ENCODE results near the gene E2F6. TPM values are rescaled to one million over a fixed set of nuclear protein-coding genes. Genes with fewer than 3 reads are reported as not detected.

Gene E2F6
- total and polyA plus RNA-seq, 2 experiments from 2014 or later, result 11.5 to 15.3 TPM

- Histone ChIP-seq H3K4me2 (ENCODE audit: unreplicated experiment) (peak overlapping the region; percentile 95), H3K9ac (peak overlapping the region; percentile 81), H3K79me2 (ENCODE audit: insufficient read depth) (peaks cover 53% of the 10 kb centered on the region), H3K27me3 (replicated peaks; ENCODE audit: insufficient read depth) (no peaks in the 10 kb centered on the region), H3K4me1 (ENCODE audit: insufficient read depth) (peaks cover 18% of the 10 kb centered on the region), H2AFZ (peak overlapping the region; percentile 93), H3K9me2 (ENCODE audit: insufficient read depth) (no peaks in the 10 kb centered on the region), H3K36me3 (ENCODE audit: low read depth) (peaks cover 8% of the 10 kb centered on the region; the same call in 1 of the 2 replicates), H3K4me3 (peak overlapping the region; percentile 82), H4K20me1 (ENCODE audit: insufficient read depth) (0 out of 2 replicates have a peak, but pooled peaks cover 9% of the 10 kb centered on the region), H3K9me3 (ENCODE audit: low read depth) (no peaks in the 10 kb centered on the region), H3K27ac (peak overlapping the region; percentile 61), H3F3A (ENCODE audit: insufficient read depth) (no peaks in the 10 kb centered on the region)
- no peak for DNase-seq
- no peak for TF ChIP-seq EZH2 (IDR thresholded peaks at IDR 0.05; ENCODE audit: insufficient read depth, poor library complexity, severe bottlenecking)
- TF ChIP-seq EZH2phosphoT487 (IDR thresholded peaks at IDR 0.05; ENCODE audit: insufficient read depth, low read depth), result no peak
- in situ Hi-C loops (cut with MboI), result no loop called here
- WGBS, 2 experiments (ENCODE audit: low coverage in 1 of 2, low lambda C conversion rate in 2 of 2, missing lambda C conversion rate in 2 of 2), result 37% methylated on average over 6 of the region's 6 CpGs
These were observed 864 bp downstream of the E2F6 start for GRCh38 chr2:11465110-11465484.

DNA sequence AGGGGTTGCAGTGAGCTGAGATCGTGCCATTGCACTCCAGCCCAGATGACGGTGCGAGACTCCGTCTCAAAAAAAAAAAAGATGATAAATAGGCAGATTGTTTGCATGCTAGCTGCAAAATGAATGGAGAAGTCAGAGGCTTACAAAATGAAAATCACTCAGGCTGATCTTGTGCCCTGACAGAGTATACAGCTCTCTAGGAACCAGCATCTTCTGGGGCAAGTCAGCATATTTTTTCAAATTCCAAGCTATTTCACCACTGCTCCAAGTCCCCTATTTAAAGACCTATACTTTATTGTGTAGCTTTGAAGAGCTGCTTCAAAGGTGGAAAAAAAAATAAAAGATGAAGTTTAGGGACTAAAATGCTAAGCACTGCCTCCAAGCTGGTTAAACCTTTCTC is 6.1 kb downstream of the E2F6 start:
- DNase-seq, result no peak
- Histone ChIP-seq H3K9me2 (ENCODE audit: insufficient read depth) (no peaks in the 10 kb centered on the region), H3K4me1 (ENCODE audit: insufficient read depth) (peaks cover 15% of the 10 kb centered on the region), H3F3A (ENCODE audit: insufficient read depth) (no peaks in the 10 kb centered on the region), H4K20me1 (ENCODE audit: insufficient read depth) (0 out of 2 replicates have a peak, but pooled peaks cover 9% of the 10 kb centered on the region), H3K79me2 (ENCODE audit: insufficient read depth) (peaks cover 100% of the 10 kb centered on the region), H3K9ac (no peak overlapping the region), H3K27ac (no peak overlapping the region), H3K36me3 (ENCODE audit: low read depth) (peaks cover 13% of the 10 kb centered on the region), H3K9me3 (ENCODE audit: low read depth) (no peaks in the 10 kb centered on the region), H3K27me3 (replicated peaks; ENCODE audit: insufficient read depth) (no peaks in the 10 kb centered on the region), H3K4me3 (no peak overlapping the region), H3K4me2 (ENCODE audit: unreplicated experiment) (no peak overlapping the region), H2AFZ (no peak overlapping the region)
- TF ChIP-seq EZH2phosphoT487 (IDR thresholded peaks at IDR 0.05; ENCODE audit: insufficient read depth, low read depth) (no peak), EZH2 (IDR thresholded peaks at IDR 0.05; ENCODE audit: insufficient read depth, poor library complexity, severe bottlenecking) (no peak)
- 99 to 100% methylated on average over 4 of the region's 4 CpGs for WGBS, 2 experiments (ENCODE audit: low coverage in 1 of 2, low lambda C conversion rate in 2 of 2, missing lambda C conversion rate in 2 of 2)
- in situ Hi-C loops (cut with MboI), result no loop called here

DNA sequence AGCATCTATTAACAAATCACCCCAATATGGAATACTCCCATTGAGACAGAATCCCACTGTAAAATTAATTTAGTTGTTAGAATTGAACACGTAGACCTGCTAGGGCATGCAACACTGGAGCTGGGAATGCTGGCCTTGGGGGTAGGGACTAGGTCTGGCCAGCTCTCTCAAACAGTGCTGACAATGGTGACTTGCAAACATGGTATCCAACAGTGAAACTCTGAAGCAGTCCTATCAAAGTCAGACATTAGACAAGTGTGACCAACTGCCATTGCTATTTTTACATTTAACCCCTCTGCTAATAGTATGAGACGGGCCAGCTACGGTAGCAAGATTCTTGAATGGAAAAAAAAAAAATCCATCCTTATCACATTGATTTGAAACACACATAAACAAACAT is 7.2 kb downstream of the E2F6 start:
- Histone ChIP-seq H4K20me1 (ENCODE audit: insufficient read depth) (0 out of 2 replicates have a peak, but pooled peaks cover 7% of the 10 kb centered on the region), H3K36me3 (ENCODE audit: low read depth) (peaks cover 16% of the 10 kb centered on the region)
- in situ Hi-C loops (cut with MboI), result no loop called here

DNA sequence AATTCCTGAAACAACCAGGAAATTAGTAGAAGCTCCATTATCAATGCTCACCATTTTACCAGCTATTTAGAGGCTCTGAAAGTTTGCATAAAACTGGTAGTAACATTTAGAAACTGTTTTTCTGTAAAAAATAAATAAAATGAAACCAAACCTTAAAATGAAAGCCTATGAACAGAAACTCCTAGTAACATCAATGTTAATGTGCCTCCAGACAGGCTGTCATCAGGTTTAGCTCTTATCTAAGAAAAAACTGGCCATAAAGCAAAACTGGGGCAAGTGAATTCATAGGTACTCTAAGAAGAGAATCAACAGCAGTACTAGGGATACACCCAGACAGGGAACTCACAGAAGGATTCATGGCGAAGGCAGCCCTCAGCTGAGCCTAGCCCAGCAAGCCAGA is 8.0 kb downstream of the E2F6 start:
- H4K20me1 ChIP-seq (ENCODE audit: insufficient read depth), result 0 out of 2 replicates have a peak, but pooled peaks cover 3% of the 10 kb centered on the region
- H3K9me3 ChIP-seq (ENCODE audit: low read depth), result no peaks in the 10 kb centered on the region
- 88 to 95% methylated on average over 1 of the region's 1 CpG for WGBS, 2 experiments (ENCODE audit: low coverage in 1 of 2, low lambda C conversion rate in 2 of 2, missing lambda C conversion rate in 2 of 2)
- no peaks in the 10 kb centered on the region for H3F3A ChIP-seq (ENCODE audit: insufficient read depth)
- H3K4me1 ChIP-seq (ENCODE audit: insufficient read depth), result no peaks in the 10 kb centered on the region
- no peaks in the 10 kb centered on the region for H3K27me3 ChIP-seq (replicated peaks; ENCODE audit: insufficient read depth)
- H3K9me2 ChIP-seq (ENCODE audit: insufficient read depth), result no peaks in the 10 kb centered on the region
- no peak overlapping the region for H3K27ac ChIP-seq
- no peak for TF ChIP-seq EZH2 (IDR thresholded peaks at IDR 0.05; ENCODE audit: insufficient read depth, poor library complexity, severe bottlenecking)
- TF ChIP-seq EZH2phosphoT487 (IDR thresholded peaks at IDR 0.05; ENCODE audit: insufficient read depth, low read depth), result no peak
- H3K4me3 ChIP-seq, result no peak overlapping the region
- no peak for DNase-seq
- no peak overlapping the region for H3K4me2 ChIP-seq (ENCODE audit: unreplicated experiment)
- peaks cover 100% of the 10 kb centered on the region for H3K79me2 ChIP-seq (ENCODE audit: insufficient read depth)
- in situ Hi-C loops (cut with MboI), result no loop called here
- H3K36me3 ChIP-seq (ENCODE audit: low read depth), result peaks cover 11% of the 10 kb centered on the region; the same call in 1 of the 2 replicates
- H2AFZ ChIP-seq, result no peak overlapping the region
- H3K9ac ChIP-seq, result no peak overlapping the region

More for the DNA sequence above, 7.2 kb downstream of the E2F6 start:
- no peaks in the 10 kb centered on the region for H3K27me3 ChIP-seq (replicated peaks; ENCODE audit: insufficient read depth)
- H3K9me2 ChIP-seq (ENCODE audit: insufficient read depth), result no peaks in the 10 kb centered on the region
- H3K4me2 ChIP-seq (ENCODE audit: unreplicated experiment), result no peak overlapping the region
- no peak overlapping the region for H3K9ac ChIP-seq
- H3K4me3 ChIP-seq, result no peak overlapping the region
- no peak overlapping the region for H2AFZ ChIP-seq
- no peaks in the 10 kb centered on the region for H3K9me3 ChIP-seq (ENCODE audit: low read depth)
- H3K4me1 ChIP-seq (ENCODE audit: insufficient read depth), result 0 out of 2 replicates have a peak, but pooled peaks cover 6% of the 10 kb centered on the region
- H3K79me2 ChIP-seq (ENCODE audit: insufficient read depth), result peaks cover 100% of the 10 kb centered on the region
- H3F3A ChIP-seq (ENCODE audit: insufficient read depth), result no peaks in the 10 kb centered on the region
- no peak overlapping the region for H3K27ac ChIP-seq
- DNase-seq, result no peak
- WGBS, 2 experiments (ENCODE audit: low coverage in 1 of 2, low lambda C conversion rate in 2 of 2, missing lambda C conversion rate in 2 of 2), result 96 to 97% methylated on average over 3 of the region's 3 CpGs
- no peak for TF ChIP-seq EZH2 (IDR thresholded peaks at IDR 0.05; ENCODE audit: insufficient read depth, poor library complexity, severe bottlenecking)
- TF ChIP-seq EZH2phosphoT487 (IDR thresholded peaks at IDR 0.05; ENCODE audit: insufficient read depth, low read depth), result no peak
